Coronary artery (tissue), 2 donors: ENCODE measurements around the gene OR7C2.
"Not testable (repeated sequence)": the region's sequence is repeated elsewhere in the genome, so short reads cannot be mapped to it uniquely, and the experiment has no call there.

Experiments used
- DNase-seq: peaks from one replicate; pipeline ENCODE4 v3.0.0-alpha.2; 2017; ENCODE audit warnings: low spot score
- H3K27ac ChIP-seq, 2 donors: fragments of 200-600 bp; sonication (generic); one replicate each; pipeline ENCODE4 v1.5.1; 2016 to 2019
- H3K4me3 ChIP-seq: fragments of 200-600 bp; sonication (generic); 2 replicates; pipeline ENCODE4 v1.5.1; 2016; ENCODE audit warnings: mild to moderate bottlenecking, moderate library complexity
- TF ChIP-seq, protein P1 (sequence below): fragments of 200-600 bp; sonication (generic); IDR thresholded peaks from one replicate; pipeline ENCODE4 v1.5.1; 2019; ENCODE audit warnings: antibody characterized with exemption

The OR7C2 gene

GRCh38 chr19:14943601-14944000 is 2.3 kb downstream of the OR7C2 start:
- TF ChIP-seq, protein P1, sequence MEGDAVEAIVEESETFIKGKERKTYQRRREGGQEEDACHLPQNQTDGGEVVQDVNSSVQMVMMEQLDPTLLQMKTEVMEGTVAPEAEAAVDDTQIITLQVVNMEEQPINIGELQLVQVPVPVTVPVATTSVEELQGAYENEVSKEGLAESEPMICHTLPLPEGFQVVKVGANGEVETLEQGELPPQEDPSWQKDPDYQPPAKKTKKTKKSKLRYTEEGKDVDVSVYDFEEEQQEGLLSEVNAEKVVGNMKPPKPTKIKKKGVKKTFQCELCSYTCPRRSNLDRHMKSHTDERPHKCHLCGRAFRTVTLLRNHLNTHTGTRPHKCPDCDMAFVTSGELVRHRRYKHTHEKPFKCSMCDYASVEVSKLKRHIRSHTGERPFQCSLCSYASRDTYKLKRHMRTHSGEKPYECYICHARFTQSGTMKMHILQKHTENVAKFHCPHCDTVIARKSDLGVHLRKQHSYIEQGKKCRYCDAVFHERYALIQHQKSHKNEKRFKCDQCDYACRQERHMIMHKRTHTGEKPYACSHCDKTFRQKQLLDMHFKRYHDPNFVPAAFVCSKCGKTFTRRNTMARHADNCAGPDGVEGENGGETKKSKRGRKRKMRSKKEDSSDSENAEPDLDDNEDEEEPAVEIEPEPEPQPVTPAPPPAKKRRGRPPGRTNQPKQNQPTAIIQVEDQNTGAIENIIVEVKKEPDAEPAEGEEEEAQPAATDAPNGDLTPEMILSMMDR, result no peak
- no peak for DNase-seq
- Histone ChIP-seq H3K4me3 (no peak overlapping the region), H3K27ac (no peak overlapping the region)

- no peak overlapping the region for H3K27ac ChIP-seq
- TF ChIP-seq, protein P1, result no peak
- H3K4me3 ChIP-seq, result no peak overlapping the region
- DNase-seq, result no peak
Measured at GRCh38 chr19:14944456-14944855, 3.2 kb downstream of the OR7C2 start.

GRCh38 chr19:14949413-14949812 is 8.1 kb downstream of the OR7C2 start:
- not testable (repeated sequence) for H3K27ac ChIP-seq, H3K4me3 ChIP-seq, DNase-seq

DNA sequence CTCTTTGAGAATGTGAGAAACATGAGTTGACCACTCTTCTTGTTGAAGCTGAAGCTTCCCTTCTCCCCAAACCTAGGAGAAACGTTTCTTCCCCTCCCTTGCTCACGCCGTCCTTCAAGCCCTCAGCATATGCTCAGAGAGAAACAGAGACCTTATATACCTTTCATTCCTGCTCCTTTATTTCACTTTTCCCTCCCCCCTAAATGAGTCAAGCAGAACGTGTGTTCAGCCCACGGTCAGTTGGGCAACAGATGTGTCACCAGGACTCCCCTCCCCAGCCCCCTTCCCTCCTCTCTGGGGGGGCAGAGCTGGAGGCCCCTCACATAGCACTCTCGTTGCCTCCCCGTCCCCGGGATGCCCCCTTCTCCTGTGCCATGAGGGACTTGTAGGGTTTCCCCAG is 8.6 kb downstream of the OR7C2 start:
- TF ChIP-seq, protein P1, result no peak
- DNase-seq, result no peak
- Histone ChIP-seq H3K4me3 (no peak overlapping the region), H3K27ac (no peak overlapping the region)

GRCh38 chr19:14950421-14950820 is 9.1 kb downstream of the OR7C2 start:
- Histone ChIP-seq H3K4me3 (no peak overlapping the region), H3K27ac (no peak overlapping the region)
- DNase-seq, result no peak
- TF ChIP-seq, protein P1, result no peak

- TF ChIP-seq, protein P1, result no peak
- Histone ChIP-seq H3K27ac (no peak overlapping the region), H3K4me3 (no peak overlapping the region)
- DNase-seq, result no peak
Measured at GRCh38 chr19:14952767-14953166, 11.5 kb downstream of the OR7C2 start.

- H3K27ac ChIP-seq, result no peak overlapping the region
- H3K4me3 ChIP-seq, result no peak overlapping the region
- TF ChIP-seq, protein P1, result no peak
- no peak for DNase-seq
Measured at GRCh38 chr19:14954071-14954655, 12.9 kb downstream of the OR7C2 start.
